Measurements from ENCODE around the gene FDXR.
"Not testable (repeated sequence)": the region's sequence is repeated elsewhere in the genome, so short reads cannot be mapped to it uniquely, and the experiment has no call there.

FDXR gene, protein sequence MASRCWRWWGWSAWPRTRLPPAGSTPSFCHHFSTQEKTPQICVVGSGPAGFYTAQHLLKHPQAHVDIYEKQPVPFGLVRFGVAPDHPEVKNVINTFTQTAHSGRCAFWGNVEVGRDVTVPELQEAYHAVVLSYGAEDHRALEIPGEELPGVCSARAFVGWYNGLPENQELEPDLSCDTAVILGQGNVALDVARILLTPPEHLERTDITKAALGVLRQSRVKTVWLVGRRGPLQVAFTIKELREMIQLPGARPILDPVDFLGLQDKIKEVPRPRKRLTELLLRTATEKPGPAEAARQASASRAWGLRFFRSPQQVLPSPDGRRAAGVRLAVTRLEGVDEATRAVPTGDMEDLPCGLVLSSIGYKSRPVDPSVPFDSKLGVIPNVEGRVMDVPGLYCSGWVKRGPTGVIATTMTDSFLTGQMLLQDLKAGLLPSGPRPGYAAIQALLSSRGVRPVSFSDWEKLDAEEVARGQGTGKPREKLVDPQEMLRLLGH

DNA sequence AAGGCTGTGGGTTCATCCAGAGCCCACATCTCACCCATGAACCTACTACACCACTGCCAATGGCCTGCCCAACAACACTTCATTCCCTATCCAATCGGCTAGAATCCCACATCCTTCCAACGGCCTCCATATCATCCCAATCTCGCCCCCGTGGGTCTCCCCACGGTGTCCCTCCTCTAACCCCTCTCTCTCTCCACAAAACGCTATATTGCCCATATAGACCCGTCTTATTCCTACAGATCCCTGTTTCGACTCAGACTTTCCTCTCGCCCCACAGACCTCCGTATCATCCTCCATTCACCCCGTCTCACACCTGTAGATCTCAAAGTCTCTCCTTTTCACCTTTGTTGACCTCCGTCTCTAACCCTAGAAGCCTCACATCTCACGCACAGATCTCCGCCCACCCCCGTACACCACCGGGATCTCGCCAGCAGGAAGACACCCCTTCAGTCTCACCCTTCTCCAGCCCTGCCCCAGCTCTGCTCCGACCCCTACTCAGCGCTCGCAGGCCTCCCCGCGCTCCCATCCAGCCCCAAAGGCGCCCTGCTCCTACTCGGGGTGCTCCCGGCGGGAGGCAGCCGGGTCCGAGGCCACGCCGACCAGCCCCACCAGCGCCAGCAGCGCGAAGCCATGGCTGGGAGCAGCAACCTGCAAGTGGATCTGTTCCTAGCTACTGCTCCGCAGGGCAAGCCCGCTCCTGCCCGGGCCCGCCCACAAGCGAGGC lies at the start of gene FDXR:
Gene FDXR, minus strand, starts transcription at position 682 of the 724 bp plus-strand sequence. Its CDS starts 50 bp downstream, at position 632.
- no peak for DNase-seq (ENCODE audit: low read depth)
- peak within 1 kb of the TSS; percentile 77 for H3K4me3 ChIP-seq (ENCODE audit: low read depth, low read length)

DNA sequence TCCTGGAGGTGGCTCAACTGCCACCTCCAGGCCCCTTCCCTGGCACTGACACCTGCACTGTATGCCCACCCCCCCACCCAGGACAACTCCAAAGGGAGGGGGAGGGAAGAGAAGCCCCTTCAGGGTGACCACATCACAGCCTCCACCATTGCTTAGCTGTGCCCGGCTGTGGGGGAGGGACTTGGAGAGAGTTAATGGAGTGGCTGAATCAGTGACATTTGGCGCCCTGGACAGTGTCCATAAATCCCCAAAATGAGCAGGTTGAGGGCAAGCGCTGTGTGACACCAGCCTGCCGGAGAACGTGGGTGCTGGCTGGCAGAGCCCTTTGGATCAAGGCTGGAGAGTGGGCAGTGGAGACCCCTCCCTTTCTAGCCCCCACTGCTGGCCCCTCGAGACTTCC lies 49.4 kb upstream of the FDXR start:
- H3K4me3 ChIP-seq (ENCODE audit: low read depth, low read length), result no peak overlapping the region
- DNase-seq (ENCODE audit: low read depth), result no peak

DNA sequence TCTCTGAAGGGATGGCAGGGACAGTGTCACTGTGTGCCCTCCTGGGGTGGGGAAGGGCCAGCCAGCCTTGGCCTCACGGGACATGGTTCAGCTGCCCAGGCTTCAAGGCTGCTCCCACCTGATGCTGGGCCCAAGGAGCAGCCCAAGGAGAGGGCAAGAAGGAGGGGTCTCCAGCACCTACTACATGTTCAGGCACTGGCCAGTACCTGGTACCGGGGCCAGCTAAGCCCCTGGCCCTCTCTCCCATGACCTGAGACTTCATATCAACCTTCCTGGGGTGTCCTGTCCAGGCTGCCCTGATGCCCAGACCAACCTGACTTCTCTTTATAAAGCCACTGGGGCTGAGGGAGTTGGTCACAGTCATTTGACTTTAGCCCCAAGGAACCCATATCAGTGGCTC lies 49.0 kb upstream of the FDXR start:
- no peak for DNase-seq (ENCODE audit: low read depth)
- H3K4me3 ChIP-seq (ENCODE audit: low read depth, low read length), result no peak overlapping the region

DNA sequence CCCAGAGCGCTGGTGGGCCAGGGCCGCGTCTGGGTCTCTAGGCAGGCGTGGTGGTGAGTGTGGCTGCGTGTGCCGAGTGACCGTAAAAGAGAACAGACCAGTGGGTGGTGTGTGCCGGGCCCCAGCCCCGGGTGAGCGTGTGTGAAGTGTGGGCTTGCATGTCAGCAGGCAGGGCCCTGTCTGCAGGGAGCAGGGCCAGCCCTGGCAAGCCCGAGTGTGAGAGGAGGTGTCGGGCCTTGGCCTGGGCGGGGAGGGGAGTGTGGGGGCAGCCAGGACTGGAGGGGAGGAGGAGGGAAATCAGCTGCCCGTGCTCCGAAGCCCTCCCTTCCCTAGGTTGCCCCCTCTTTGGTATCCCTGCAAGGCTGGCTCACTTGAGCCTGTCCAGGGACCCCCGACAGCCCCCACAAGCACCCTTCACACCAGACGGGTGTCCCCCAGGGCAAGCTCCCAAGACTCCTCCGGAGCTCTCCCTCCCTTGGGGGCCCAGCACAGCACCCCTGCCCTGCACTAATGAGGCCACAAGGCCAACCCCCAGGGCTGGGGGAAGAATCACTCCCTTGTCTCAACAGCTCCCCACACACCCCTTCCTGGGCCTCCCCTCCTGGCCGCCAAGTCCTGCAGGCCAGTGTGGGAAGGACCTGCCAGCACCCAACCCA lies 48.4 kb upstream of the FDXR start:
- no peak for DNase-seq (ENCODE audit: low read depth)
- no peak overlapping the region for H3K4me3 ChIP-seq (ENCODE audit: low read depth, low read length)

DNA sequence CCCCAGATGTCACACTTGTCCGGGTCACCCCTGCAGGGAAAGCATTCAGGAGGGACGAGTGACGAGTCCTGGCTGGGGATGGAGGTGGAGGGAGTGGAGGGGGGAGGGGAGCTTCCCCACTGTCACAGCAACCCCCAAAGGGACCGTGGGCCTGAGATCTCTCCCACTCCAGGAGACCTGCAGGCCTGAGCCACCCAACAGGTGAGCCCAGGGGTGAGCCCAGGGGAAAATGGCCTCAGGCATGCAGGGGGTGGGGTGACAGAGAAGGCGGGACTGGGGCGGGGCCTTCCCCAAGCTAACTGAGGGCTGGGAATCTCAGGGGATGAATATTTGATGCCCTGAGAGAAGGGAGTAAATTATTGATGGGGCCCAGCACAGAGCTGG lies 47.8 kb upstream of the FDXR start:
- no peak overlapping the region for H3K4me3 ChIP-seq (ENCODE audit: low read depth, low read length)
- DNase-seq (ENCODE audit: low read depth), result no peak

DNA sequence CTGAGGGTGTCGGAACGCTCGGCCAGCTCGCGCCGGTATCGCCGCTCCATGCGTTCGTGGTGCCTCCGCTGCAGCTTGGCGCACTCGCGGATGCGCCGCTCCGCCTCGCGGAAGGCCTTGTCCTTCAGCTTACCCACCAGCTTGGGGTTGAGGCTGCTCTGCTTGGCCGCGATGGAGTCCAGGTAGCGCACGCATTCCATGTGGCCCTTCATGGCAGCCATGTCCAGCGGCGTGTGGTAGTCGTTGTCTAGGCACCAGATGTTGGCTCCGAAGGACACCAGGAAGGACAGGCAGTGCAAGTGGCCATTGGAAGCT lies 47.5 kb upstream of the FDXR start:
- DNase-seq (ENCODE audit: low read depth), result no peak
- H3K4me3 ChIP-seq (ENCODE audit: low read depth, low read length), result no peak overlapping the region

DNA sequence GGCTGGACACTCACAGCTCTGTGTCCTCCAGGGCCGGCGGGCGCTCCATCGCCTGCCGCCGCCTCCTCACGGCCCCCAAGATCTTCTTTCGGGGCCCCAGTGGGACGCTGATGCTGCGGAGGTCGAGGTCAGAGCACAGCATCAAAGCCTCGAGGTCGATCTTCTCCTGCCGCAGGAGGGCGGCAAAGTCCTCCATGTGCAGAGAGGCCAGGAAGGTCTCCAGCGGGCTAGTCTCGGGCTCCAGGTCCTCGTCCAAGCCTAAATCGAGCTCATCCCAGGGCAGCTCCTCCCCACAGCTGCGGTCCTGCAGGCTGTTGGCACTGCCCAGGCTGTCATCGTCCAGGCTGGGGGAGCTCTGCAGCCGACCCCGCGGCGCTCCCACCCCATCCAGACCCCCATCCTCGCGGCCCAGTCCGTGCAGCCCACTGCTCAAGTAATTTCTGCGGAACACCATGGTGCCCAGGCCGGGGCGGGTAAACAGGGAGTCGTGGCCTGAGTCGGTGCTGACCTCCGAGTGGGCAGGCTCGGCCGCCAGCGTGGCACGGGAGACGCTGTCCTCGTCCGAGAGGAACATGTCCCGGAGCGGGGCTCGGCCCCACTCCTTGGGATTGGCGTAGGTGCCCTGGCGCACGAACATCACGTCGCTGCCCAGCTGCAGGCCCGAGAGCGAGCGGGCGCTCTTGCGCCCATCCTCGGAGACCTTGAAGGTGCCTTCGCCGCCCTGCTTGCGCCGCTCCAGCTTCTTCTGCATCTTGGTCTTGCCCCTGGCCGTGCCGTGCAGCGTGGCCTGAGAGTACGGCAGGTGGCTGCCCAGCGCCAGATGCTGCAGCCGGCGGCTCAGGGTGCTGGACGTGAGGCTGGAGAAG lies 46.9 kb upstream of the FDXR start:
- no peak overlapping the region for H3K4me3 ChIP-seq (ENCODE audit: low read depth, low read length)
- DNase-seq (ENCODE audit: low read depth), result no peak

DNA sequence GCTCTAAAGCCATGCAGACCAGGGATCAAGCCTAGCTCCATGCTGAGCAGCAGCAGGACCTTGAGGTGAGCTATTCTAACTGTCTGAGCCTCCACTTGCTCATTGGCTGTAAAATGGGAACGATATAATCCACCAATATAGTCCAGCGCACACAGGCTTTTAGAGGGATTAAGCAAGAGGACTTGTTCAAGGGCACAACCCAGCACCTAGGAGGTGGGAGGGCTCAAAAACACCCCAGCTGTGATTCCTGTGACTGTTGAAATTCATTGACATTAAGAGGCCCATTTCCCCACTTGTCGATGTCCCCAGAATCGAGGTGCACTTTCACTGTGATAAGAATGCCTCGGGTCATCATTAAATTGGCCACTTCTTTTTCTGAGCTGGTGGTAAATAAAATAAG lies 46.1 kb upstream of the FDXR start:
- no peak for DNase-seq (ENCODE audit: low read depth)
- H3K4me3 ChIP-seq (ENCODE audit: low read depth, low read length), result no peak overlapping the region

DNA sequence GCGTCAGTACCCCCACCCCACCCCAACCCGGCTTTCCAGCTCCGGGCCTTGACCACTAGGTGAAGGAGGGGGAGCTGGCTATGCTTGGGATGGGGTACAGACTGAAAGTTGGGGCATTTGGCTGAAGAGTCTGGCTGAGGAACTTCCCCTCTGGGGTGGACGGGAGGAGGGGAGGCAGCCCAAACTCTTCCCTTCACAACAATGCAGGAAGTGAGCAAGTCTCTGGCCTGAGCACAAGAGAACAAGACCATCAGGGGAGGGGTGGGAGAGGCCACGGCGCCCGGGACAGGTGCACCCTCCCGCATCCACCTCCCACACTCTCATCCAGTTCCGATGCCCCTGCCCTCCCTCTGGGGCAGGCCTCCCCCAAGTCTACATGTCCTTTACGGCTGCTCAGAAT lies 44.6 kb upstream of the FDXR start:
- no peak for DNase-seq (ENCODE audit: low read depth)
- H3K4me3 ChIP-seq (ENCODE audit: low read depth, low read length), result no peak overlapping the region

DNA sequence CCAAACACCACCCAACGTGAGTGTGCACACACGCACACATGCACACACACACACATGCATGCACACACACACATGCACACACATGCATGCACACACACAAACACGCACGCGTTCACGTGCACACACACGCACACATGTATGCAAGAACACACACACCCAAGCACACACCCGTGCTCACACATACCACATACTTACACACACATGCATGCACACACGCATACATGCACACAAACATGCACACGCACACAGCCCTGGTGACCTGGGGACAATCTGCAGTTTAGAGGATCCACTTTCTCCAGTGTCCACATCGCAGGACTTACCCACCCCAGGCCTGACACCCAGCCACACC lies 44.0 kb upstream of the FDXR start:
- no peak overlapping the region for H3K4me3 ChIP-seq (ENCODE audit: low read depth, low read length)
- no peak for DNase-seq (ENCODE audit: low read depth)

DNA sequence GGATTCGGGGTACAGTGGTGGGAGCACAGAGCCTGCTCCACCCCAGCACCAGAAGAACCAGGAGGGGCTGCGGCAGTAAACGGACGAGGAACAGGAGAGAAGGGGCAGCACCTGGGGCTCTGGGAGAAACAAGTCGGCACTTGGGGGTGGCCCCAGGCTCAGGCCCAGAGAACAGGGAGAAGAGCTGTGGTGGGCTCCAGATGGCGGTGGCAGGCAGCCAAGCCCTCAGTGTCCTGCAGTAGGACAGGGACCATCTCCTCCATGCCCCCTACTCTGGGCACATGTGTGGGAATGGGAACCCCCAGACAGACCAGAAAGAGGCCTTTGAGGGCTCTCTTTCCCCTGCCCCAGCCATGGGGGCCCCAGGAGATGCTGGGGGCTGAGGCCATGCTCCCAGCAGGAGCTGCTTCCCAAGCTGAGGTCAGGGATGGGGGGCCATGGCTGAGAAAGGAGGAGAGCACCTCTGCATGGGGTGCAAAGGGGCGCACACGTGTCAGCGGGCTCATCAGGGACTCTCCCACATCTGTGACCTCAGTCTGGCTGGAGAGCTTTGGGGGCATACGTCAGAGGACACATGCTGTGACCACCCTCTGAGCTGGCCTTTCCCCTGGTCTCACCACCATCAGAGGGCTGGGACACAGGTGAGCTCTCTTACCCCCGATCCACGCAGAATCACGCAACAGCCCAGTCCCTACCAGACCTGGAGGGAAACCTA lies 43.5 kb upstream of the FDXR start:
- no peak overlapping the region for H3K4me3 ChIP-seq (ENCODE audit: low read depth, low read length)
- no peak for DNase-seq (ENCODE audit: low read depth)

DNA sequence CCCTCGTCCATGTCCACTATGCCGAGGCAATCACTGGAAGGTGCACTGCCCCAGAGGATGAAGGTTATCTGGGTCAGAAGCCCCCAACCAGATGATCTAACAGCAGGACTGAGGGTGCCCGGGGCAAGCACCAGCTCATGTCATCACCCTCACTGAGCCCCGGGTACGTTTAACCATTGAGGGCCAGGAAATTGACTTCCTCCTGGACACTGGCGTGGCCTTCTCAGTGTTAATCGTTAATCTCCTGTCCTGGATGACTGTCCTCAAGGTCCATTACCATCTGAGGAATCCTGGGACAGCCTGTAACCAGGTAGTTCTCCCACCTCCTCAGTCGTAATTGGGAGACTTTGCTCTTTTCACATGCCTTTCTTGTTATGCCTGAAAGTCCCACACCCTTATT lies 38.6 kb upstream of the FDXR start:
- not testable (repeated sequence) for DNase-seq (ENCODE audit: low read depth); H3K4me3 ChIP-seq (ENCODE audit: low read depth, low read length)

DNA sequence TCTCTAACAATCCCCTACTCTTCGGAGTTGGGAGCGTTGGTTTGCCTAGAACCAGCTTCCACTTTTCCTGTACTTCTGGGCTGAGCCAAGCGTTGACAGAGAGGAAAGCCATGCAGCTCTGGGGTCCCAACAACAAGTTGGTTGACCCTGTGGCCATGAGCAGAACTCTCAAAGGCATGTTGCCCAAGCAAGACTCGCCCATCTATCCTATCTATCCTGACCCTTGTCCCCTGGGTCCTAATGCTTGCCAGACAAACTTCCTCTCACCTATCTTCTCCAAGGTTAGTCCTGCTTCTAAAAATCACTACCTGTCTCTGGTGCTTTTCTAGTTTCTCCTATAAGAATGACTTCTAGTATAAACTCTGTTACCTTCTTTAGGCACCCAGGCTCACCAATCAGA lies 36.3 kb upstream of the FDXR start:
- not testable (repeated sequence) for DNase-seq (ENCODE audit: low read depth); H3K4me3 ChIP-seq (ENCODE audit: low read depth, low read length)

DNA sequence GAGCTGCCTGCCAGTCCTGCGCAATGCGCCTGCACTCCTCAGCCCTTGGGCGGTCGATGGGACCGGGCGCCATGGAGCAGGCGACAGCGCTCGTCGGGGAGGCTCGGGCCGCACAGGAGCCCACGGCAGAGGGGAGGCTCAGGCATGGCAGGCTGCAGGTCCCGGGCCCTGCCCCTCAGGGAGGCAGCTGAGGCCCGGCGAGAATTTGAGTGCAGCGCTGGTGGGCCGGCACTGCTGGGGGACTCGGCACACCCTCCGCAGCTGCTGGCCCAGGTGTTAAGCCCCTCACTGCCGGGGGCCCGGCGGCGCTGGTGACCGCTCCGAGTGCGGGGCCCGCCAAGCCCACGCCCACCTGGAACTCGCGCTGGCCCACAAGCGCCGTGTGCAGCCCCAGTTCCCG lies 34.2 kb upstream of the FDXR start:
- H3K4me3 ChIP-seq (ENCODE audit: low read depth, low read length), result no peak overlapping the region
- DNase-seq (ENCODE audit: low read depth), result no peak

DNA sequence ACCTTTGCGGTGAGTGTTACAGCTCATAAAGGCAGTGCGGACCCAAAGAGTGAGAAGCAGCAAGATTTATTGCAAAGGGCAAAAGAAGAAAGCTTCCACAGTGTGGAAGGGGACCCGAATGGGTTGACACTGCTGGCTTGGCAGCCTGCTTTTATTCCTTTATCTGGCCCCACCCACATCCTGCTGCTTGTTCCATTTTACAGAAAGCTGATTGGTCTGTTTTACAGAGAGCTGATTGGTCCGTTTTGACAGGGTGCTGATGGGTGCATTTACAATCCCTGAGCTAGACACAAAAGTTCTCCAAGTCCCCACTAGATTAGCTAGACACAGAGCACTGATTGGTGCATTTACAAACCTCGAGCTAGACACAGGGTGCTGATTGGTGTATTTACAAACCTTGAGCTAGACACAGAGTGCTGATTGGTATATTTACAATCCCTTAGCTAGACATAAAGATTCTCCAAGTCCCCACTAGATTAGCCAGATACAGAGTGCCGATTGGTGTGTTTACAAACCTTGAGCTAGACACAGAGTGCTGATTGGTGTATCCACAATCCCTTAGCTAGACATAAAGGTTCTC lies 33.5 kb upstream of the FDXR start:
- not testable (repeated sequence) for DNase-seq (ENCODE audit: low read depth); H3K4me3 ChIP-seq (ENCODE audit: low read depth, low read length)

DNA sequence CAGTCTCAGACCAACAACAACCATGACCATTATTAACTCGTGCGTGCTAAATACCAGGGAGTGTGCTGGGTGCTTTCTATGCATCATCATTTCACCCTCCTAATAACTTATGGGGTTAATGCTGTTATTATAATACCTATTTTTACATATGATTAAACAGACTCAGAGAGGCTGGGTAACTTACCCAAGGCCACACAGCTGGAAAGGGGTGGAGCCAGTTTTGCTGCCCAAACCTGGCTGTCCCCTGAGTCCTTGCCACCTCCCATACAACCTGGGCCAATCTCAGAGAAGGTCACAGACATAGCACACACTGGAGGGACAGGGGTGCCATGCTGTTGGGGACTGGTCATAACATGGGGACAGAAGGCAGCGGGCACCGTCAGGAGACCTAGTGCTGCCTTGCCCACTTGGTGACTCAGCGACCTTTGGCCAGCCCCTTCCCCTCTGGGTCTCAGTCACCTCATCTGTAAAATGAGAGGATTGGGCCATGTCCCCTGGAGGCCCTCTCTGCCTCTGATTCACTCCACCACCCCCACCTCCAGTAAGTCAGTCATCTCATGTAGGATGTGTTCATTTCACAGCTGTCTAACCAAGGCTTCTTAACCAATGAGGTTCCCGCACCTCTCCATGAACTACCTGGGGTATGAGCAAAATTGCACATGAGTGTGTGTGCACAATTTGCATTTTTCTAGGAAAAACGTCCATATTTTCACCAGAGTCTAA lies 32.1 kb upstream of the FDXR start:
- no peak overlapping the region for H3K4me3 ChIP-seq (ENCODE audit: low read depth, low read length)
- no peak for DNase-seq (ENCODE audit: low read depth)

DNA sequence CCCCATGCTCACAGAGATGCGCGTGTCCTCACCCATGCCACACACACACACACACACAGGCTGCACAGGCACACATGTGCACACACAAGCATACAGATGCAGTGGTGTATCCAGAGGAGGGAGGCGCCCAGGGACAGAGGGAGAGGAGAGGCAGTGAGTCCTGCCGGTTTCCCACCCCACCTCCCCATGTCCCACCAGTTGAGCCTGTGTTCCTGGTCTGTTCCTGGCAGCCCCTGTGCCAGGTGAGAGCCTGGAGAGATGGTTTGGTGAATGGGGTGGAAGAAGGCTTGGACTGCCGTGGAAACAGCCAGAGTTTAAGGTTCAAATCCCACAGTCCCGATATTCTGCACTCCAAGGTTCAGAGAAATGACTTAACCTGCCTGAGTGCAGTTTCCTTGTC lies 30.9 kb upstream of the FDXR start:
- DNase-seq (ENCODE audit: low read depth), result no peak
- no peak overlapping the region for H3K4me3 ChIP-seq (ENCODE audit: low read depth, low read length)

DNA sequence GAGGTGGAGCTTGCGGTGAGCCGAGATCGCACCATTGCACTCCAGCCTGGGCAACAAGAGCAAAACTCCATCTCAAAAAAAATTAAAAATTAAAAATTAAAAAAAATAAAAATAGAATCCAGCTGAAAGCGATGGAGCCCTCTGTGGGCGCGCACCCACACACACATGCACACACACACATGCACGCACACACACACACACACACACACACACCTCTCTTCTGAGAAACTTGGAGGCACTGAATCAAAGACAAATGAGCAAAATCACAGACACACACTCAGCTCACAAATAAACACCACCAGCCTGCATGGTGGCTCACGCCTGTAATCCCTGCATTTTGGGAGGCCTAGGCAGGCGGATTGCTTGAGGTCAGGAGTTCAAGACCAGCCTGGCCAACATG lies 30.2 kb upstream of the FDXR start:
- no peak overlapping the region for H3K4me3 ChIP-seq (ENCODE audit: low read depth, low read length)
- no peak for DNase-seq (ENCODE audit: low read depth)
